NT2/D1 (cell line): Measurements from ENCODE around the gene TMEM269.
A peak's percentile ranks its signal among the peaks of the same experiment; 100 is the strongest.

ENCODE experiments used
- DNase-seq: peaks from one replicate; pipeline ENCODE4 v3.0.0-alpha.2; 2011; ENCODE audit warnings: low read depth, low spot score
- H3K27me3 ChIP-seq: 2 replicates; pipeline ENCODE4 v1.6.0; 2011; ENCODE audit warnings: mild to moderate bottlenecking; ENCODE audit not compliant: insufficient read length, insufficient read depth
- H3K36me3 ChIP-seq: 2 replicates; pipeline ENCODE4 v1.6.1; 2011; ENCODE audit warnings: mild to moderate bottlenecking, low read length, mixed read lengths; ENCODE audit not compliant: insufficient read depth, insufficient read length
- H3K4me1 ChIP-seq: 2 replicates; pipeline ENCODE4 v1.5.1; 2011; ENCODE audit not compliant: insufficient read depth, insufficient read length
- H3K4me3 ChIP-seq: 2 replicates; pipeline ENCODE4 v1.5.1; 2011; ENCODE audit warnings: low read depth; ENCODE audit not compliant: insufficient read length
- H3K9ac ChIP-seq: 2 replicates; pipeline ENCODE4 v1.6.0; 2011; ENCODE audit warnings: low read depth; ENCODE audit not compliant: insufficient read length
- H3K9me3 ChIP-seq: 2 replicates; pipeline ENCODE4 v1.5.1; 2011; ENCODE audit warnings: mild to moderate bottlenecking, low read length; ENCODE audit not compliant: insufficient read depth
- SUZ12 ChIP-seq: IDR thresholded peaks from 2 replicates; pipeline ENCODE4 v1.6.1; 2011; ENCODE audit not compliant: insufficient read length, insufficient read depth; ENCODE audit errors: extremely low read depth
- YY1 ChIP-seq: IDR thresholded peaks from 2 replicates; pipeline ENCODE4 v1.6.1; 2011; ENCODE audit not compliant: insufficient read length, insufficient read depth
- ZNF274 ChIP-seq: IDR thresholded peaks from 2 replicates; pipeline ENCODE4 v1.6.1; 2011; ENCODE audit warnings: mild to moderate bottlenecking, low read depth, low read length

The TMEM269 gene

GRCh38 chr1:42841010-42841409 is 56.2 kb downstream of the TMEM269 start:
- TF ChIP-seq SUZ12, result no peak
- no peak for TF ChIP-seq YY1
- no peak for TF ChIP-seq ZNF274
- Histone ChIP-seq H3K9me3 (no peaks in the 10 kb centered on the region), H3K4me1 (no peaks in the 10 kb centered on the region), H3K9ac (no peak overlapping the region), H3K4me3 (no peak overlapping the region), H3K36me3 (peaks cover 25% of the 10 kb centered on the region), H3K27me3 (no peaks in the 10 kb centered on the region)
- DNase-seq, result no peak

GRCh38 chr1:42841440-42842147 is 56.8 kb downstream of the TMEM269 start:
- no peak for TF ChIP-seq SUZ12
- no peak for TF ChIP-seq YY1
- no peak for TF ChIP-seq ZNF274
- H3K9ac ChIP-seq, result no peak overlapping the region
- no peaks in the 10 kb centered on the region for H3K27me3 ChIP-seq
- no peaks in the 10 kb centered on the region for H3K4me1 ChIP-seq
- no peak overlapping the region for H3K4me3 ChIP-seq
- no peak for DNase-seq
- H3K9me3 ChIP-seq, result no peaks in the 10 kb centered on the region
- peaks cover 25% of the 10 kb centered on the region for H3K36me3 ChIP-seq

GRCh38 chr1:42844592-42845140 is 59.9 kb downstream of the TMEM269 start:
- H3K9ac ChIP-seq, result no peak overlapping the region
- no peaks in the 10 kb centered on the region for H3K27me3 ChIP-seq
- H3K4me1 ChIP-seq, result peaks cover 3% of the 10 kb centered on the region
- no peak for DNase-seq
- peaks cover 31% of the 10 kb centered on the region for H3K36me3 ChIP-seq
- no peak overlapping the region for H3K4me3 ChIP-seq
- no peak for TF ChIP-seq SUZ12
- TF ChIP-seq ZNF274, result no peak
- TF ChIP-seq YY1, result no peak
- no peaks in the 10 kb centered on the region for H3K9me3 ChIP-seq

- Histone ChIP-seq H3K4me3 (no peak overlapping the region), H3K9me3 (no peaks in the 10 kb centered on the region), H3K4me1 (peaks cover 5% of the 10 kb centered on the region), H3K27me3 (no peaks in the 10 kb centered on the region), H3K36me3 (peaks cover 36% of the 10 kb centered on the region), H3K9ac (no peak overlapping the region)
- no peak for DNase-seq
- no peak for TF ChIP-seq SUZ12
- TF ChIP-seq ZNF274, result no peak
These were observed 60.4 kb downstream of the TMEM269 start for GRCh38 chr1:42845193-42845592.

- peak; percentile 20 for DNase-seq
- Histone ChIP-seq H3K9ac (peak overlapping the region; percentile 70), H3K4me1 (peaks cover 5% of the 10 kb centered on the region), H3K9me3 (0 out of 2 replicates have a peak, but pooled peaks cover 2% of the 10 kb centered on the region), H3K4me3 (peak overlapping the region; percentile 64), H3K36me3 (peaks cover 42% of the 10 kb centered on the region), H3K27me3 (no peaks in the 10 kb centered on the region)
- no peak for TF ChIP-seq ZNF274
- no peak for TF ChIP-seq YY1
- TF ChIP-seq SUZ12, result no peak
These were observed 61.1 kb downstream of the TMEM269 start for GRCh38 chr1:42845866-42846256.

GRCh38 chr1:42846257-42847110 is 61.7 kb downstream of the TMEM269 start, which contains the start of gene ZNF691:
Gene ZNF691, plus strand, starts transcription at chr1:42846613. Its CDS starts 3,046 bp downstream, at chr1:42849659.
- Histone ChIP-seq H3K9me3 (peaks cover 8% of the 10 kb centered on the region; the same call in 1 of the 2 replicates), H3K36me3 (peaks cover 46% of the 10 kb centered on the region), H3K27me3 (no peaks in the 10 kb centered on the region), H3K4me1 (peaks cover 5% of the 10 kb centered on the region), H3K4me3 (peak within 1 kb of the TSS; percentile 64), H3K9ac (peak within 1 kb of the TSS; percentile 83)
- DNase-seq, result peak; percentile 99
- TF ChIP-seq YY1 (no peak), SUZ12 (no peak), ZNF274 (no peak)

- TF ChIP-seq ZNF274 (no peak), SUZ12 (no peak), YY1 (no peak)
- Histone ChIP-seq H3K27me3 (no peaks in the 10 kb centered on the region), H3K9me3 (peaks cover 10% of the 10 kb centered on the region; the same call in 1 of the 2 replicates), H3K4me1 (peaks cover 5% of the 10 kb centered on the region), H3K4me3 (peak overlapping the region; percentile 64), H3K36me3 (peaks cover 50% of the 10 kb centered on the region), H3K9ac (peak overlapping the region; percentile 83)
- DNase-seq, result no peak
These were observed 62.4 kb downstream of the TMEM269 start for GRCh38 chr1:42847111-42847595.
